ENCODE results near the gene C5. TPM values are rescaled to one million over a fixed set of nuclear protein-coding genes. Genes with fewer than 3 reads are reported as not detected.

C5 gene
- total and polyA plus RNA-seq, 9 of the 15 experiments (the other 6 are each of a cell fraction or from before 2014, with no cell fraction given) = 0.08 to 0.91 (median 0.42) TPM

GRCh38 chr9:120902569-120903535 lies 147.2 kb downstream of the C5 start:
- no peaks in the 10 kb centered on the region for H3K9me1 ChIP-seq (ENCODE audit: control insufficient read depth, insufficient read depth, low read length)
- no peak for TF ChIP-seq FUS (optimal IDR thresholded peaks at IDR 0.05; ENCODE audit: low read depth, low read length)
- no peak for TF ChIP-seq SMARCB1 (IDR thresholded peaks at IDR 0.05; ENCODE audit: insufficient read length, low read depth)
- peak; percentile 9; the same call in 1 of the 2 replicates for TF ChIP-seq THAP12 (CRISPR knock-in tag; IDR thresholded peaks at IDR 0.05)
- CTCF ChIA-PET (ENCODE audit: low intra/inter-chr PET ratio) = no interaction called here
- no peak overlapping the region for H3K27ac ChIP-seq (ENCODE audit: extremely low read depth, low read depth, low read length)
- H3K36me3 ChIP-seq (ENCODE audit: control insufficient read depth, insufficient read depth, low read length) = no peaks in the 10 kb centered on the region
- no peak overlapping the region for H3K4me2 ChIP-seq (ENCODE audit: insufficient read depth, low read length)
- WGBS (ENCODE audit: insufficient coverage, low coverage, missing lambda C conversion rate) = 42% methylated on average over 14 of the region's 14 CpGs
- H3K9ac ChIP-seq (ENCODE audit: insufficient read depth in 1 of 2, low read depth in 2 of 2, low read length in 2 of 2) = no peak overlapping the region; a peak in 1 of 4 replicates
- H3K27me3 ChIP-seq (ENCODE audit: control insufficient read depth in 2 of 2, insufficient read depth in 2 of 2, low read length in 2 of 2) = no peaks in the 10 kb centered on the region
- H4K20me1 ChIP-seq (replicated peaks; ENCODE audit: control insufficient read depth, insufficient read depth, low read length) = no peaks in the 10 kb centered on the region
- DNase-seq (ENCODE audit: extremely low read depth in 1 of 4, low spot score in 3 of 4) (peak in 1 of 4 experiments; percentile 27), ATAC-seq (no peak), FAIRE-seq (no peak)
- BruUV-seq (replicated peaks) = no TSS peak
- intact Hi-C loops (cut with micrococcal nuclease) = no loop called here
- H3K4me3 ChIP-seq = no peak overlapping the region
- POLR2A ChIA-PET = interaction anchor here (0.9 to 22.9 kb wide), 7 partner anchors 9 to 173 kb away, joined by 3 to 464 read pairs (median 4); partner anchors contain the start of gene PHF19
- H3K4me1 ChIP-seq (replicated peaks in 1 of 2; ENCODE audit: control insufficient read depth in 2 of 2, insufficient read depth in 2 of 2, low read length in 2 of 2) = peaks cover 32 to 33% of the 10 kb centered on the region in 2 experiments; a peak in 4 of 5 replicates
- in situ Hi-C loops (cut with MboI) = no loop called here
- no peaks in the 10 kb centered on the region for H3K9me3 ChIP-seq (replicated peaks; ENCODE audit: control insufficient read depth, insufficient read depth, low read depth, low read length)
- H3K79me2 ChIP-seq (ENCODE audit: control insufficient read depth, insufficient read depth, low read length) = no peaks in the 10 kb centered on the region
- H2AFZ ChIP-seq (ENCODE audit: low read depth, low read length) = peak overlapping the region; percentile 10; the same call in 1 of the 2 replicates

Other genes with a start within 250 kb of the C5 start
- gene PSMD5, start 207.4 kb downstream of the C5 start, total RNA-seq (2014; rRNA removed) = 51.0 and 55.3 TPM in 2 replicates
- 76.3 and 83.0 TPM in 2 replicates for gene PSMD5, start 207.4 kb downstream of the C5 start, total RNA-seq (2014; rRNA removed; fragmentation: Illumina TruSeq; extraction: Trizol)
- gene PSMD5, start 207.4 kb downstream of the C5 start, total RNA-seq (2015; rRNA removed; fragmentation: Illumina TruSeq; extraction: Trizol) = 65.1 and 72.5 TPM in 2 replicates
- 136 and 148 TPM in 2 replicates for gene PSMD5, start 207.4 kb downstream of the C5 start, total RNA-seq (2021)
- gene PSMD5, start 207.4 kb downstream of the C5 start, polyA plus RNA-seq (2011; rRNA removed) = 107 and 148 TPM in 2 replicates
- gene PSMD5, start 207.4 kb downstream of the C5 start, polyA plus RNA-seq (2014; fragmentation: Illumina TruSeq; extraction: Trizol) = 90.1 and 114 TPM in 2 replicates
- 10 to 100 TPM; 46.4 to 60.9 TPM for gene PSMD5, start 207.4 kb downstream of the C5 start, polyA plus RNA-seq (2014; fragmentation: Nextera tagmentation; extraction: Ambion mirVana)
- 89.4 and 95.6 TPM in 2 replicates for gene PSMD5, start 207.4 kb downstream of the C5 start, polyA plus RNA-seq (2014; rRNA removed)
- gene PHF19, start 173.1 kb downstream of the C5 start, total RNA-seq (2014; rRNA removed) = 255 and 312 TPM in 2 replicates
- 191 and 211 TPM in 2 replicates for gene PHF19, start 173.1 kb downstream of the C5 start, total RNA-seq (2014; rRNA removed; fragmentation: Illumina TruSeq; extraction: Trizol)
- 240 and 241 TPM in 2 replicates for gene PHF19, start 173.1 kb downstream of the C5 start, total RNA-seq (2015; rRNA removed; fragmentation: Illumina TruSeq; extraction: Trizol)
- 372 and 373 TPM in 2 replicates for gene PHF19, start 173.1 kb downstream of the C5 start, total RNA-seq (2021)
- 403 and 414 TPM in 2 replicates for gene PHF19, start 173.1 kb downstream of the C5 start, polyA plus RNA-seq (2011; rRNA removed)
- 292 and 365 TPM in 2 replicates for gene PHF19, start 173.1 kb downstream of the C5 start, polyA plus RNA-seq (2014; fragmentation: Illumina TruSeq; extraction: Trizol)
- 100 to 1,000 TPM in 1 of 2 experiments, 10 to 100 TPM in 1; 95.8 to 140 TPM for gene PHF19, start 173.1 kb downstream of the C5 start, polyA plus RNA-seq (2014; fragmentation: Nextera tagmentation; extraction: Ambion mirVana)
- gene PHF19, start 173.1 kb downstream of the C5 start, polyA plus RNA-seq (2014; rRNA removed) = 312 TPM in 2 replicates
- gene TRAF1, start 123.5 kb downstream of the C5 start, total RNA-seq (2014; rRNA removed) = not detected in 2 replicates
- 0.04 TPM in 1 of 2 replicates, not detected in the other for gene TRAF1, start 123.5 kb downstream of the C5 start, total RNA-seq (2014; rRNA removed; fragmentation: Illumina TruSeq; extraction: Trizol)
- 0.04 TPM in 1 of 2 replicates, not detected in the other for gene TRAF1, start 123.5 kb downstream of the C5 start, total RNA-seq (2015; rRNA removed; fragmentation: Illumina TruSeq; extraction: Trizol)
- gene TRAF1, start 123.5 kb downstream of the C5 start, total RNA-seq (2021) = 0.38 and 0.47 TPM in 2 replicates
- 0.37 and 1.1 TPM in 2 replicates for gene TRAF1, start 123.5 kb downstream of the C5 start, polyA plus RNA-seq (2011; rRNA removed)
- 0.06 and 0.12 TPM in 2 replicates for gene TRAF1, start 123.5 kb downstream of the C5 start, polyA plus RNA-seq (2014; fragmentation: Illumina TruSeq; extraction: Trizol)
- under 1 TPM in 1 of 2 experiments, not detected in 1; 0.01 TPM for gene TRAF1, start 123.5 kb downstream of the C5 start, polyA plus RNA-seq (2014; fragmentation: Nextera tagmentation; extraction: Ambion mirVana)
- gene TRAF1, start 123.5 kb downstream of the C5 start, polyA plus RNA-seq (2014; rRNA removed) = 0.01 and 0.03 TPM in 2 replicates
- 16.9 and 18.3 TPM in 2 replicates for gene CNTRL, start 24.7 kb upstream of the C5 start, total RNA-seq (2014; rRNA removed)
- gene CNTRL, start 24.7 kb upstream of the C5 start, total RNA-seq (2014; rRNA removed; fragmentation: Illumina TruSeq; extraction: Trizol) = 28.9 and 34.2 TPM in 2 replicates
- gene CNTRL, start 24.7 kb upstream of the C5 start, total RNA-seq (2015; rRNA removed; fragmentation: Illumina TruSeq; extraction: Trizol) = 25.8 and 27.3 TPM in 2 replicates
- 19.0 and 20.5 TPM in 2 replicates for gene CNTRL, start 24.7 kb upstream of the C5 start, total RNA-seq (2021)
- 25.4 and 28.0 TPM in 2 replicates for gene CNTRL, start 24.7 kb upstream of the C5 start, polyA plus RNA-seq (2011; rRNA removed)
- gene CNTRL, start 24.7 kb upstream of the C5 start, polyA plus RNA-seq (2014; fragmentation: Illumina TruSeq; extraction: Trizol) = 22.2 and 24.0 TPM in 2 replicates
- 10 to 100 TPM in 1 of 2 experiments, 1 to 10 TPM in 1; 9.2 to 10.5 TPM for gene CNTRL, start 24.7 kb upstream of the C5 start, polyA plus RNA-seq (2014; fragmentation: Nextera tagmentation; extraction: Ambion mirVana)
- gene CNTRL, start 24.7 kb upstream of the C5 start, polyA plus RNA-seq (2014; rRNA removed) = 16.1 and 19.1 TPM in 2 replicates
- 10.3 and 11.8 TPM in 2 replicates for gene RAB14, start 151.6 kb upstream of the C5 start, total RNA-seq (2014; rRNA removed)
- 25.5 and 26.8 TPM in 2 replicates for gene RAB14, start 151.6 kb upstream of the C5 start, total RNA-seq (2014; rRNA removed; fragmentation: Illumina TruSeq; extraction: Trizol)
- gene RAB14, start 151.6 kb upstream of the C5 start, total RNA-seq (2015; rRNA removed; fragmentation: Illumina TruSeq; extraction: Trizol) = 23.6 and 25.4 TPM in 2 replicates
- 41.8 and 48.4 TPM in 2 replicates for gene RAB14, start 151.6 kb upstream of the C5 start, total RNA-seq (2021)
- gene RAB14, start 151.6 kb upstream of the C5 start, polyA plus RNA-seq (2011; rRNA removed) = 17.6 and 19.8 TPM in 2 replicates
- gene RAB14, start 151.6 kb upstream of the C5 start, polyA plus RNA-seq (2014; fragmentation: Illumina TruSeq; extraction: Trizol) = 32.4 and 35.8 TPM in 2 replicates
- 10 to 100 TPM; 20.2 to 20.9 TPM for gene RAB14, start 151.6 kb upstream of the C5 start, polyA plus RNA-seq (2014; fragmentation: Nextera tagmentation; extraction: Ambion mirVana)
- 15.9 and 16.7 TPM in 2 replicates for gene RAB14, start 151.6 kb upstream of the C5 start, polyA plus RNA-seq (2014; rRNA removed)
- gene GSN, start 217.9 kb upstream of the C5 start, total RNA-seq (2014; rRNA removed) = 8.2 and 10.8 TPM in 2 replicates
- 3.3 and 3.5 TPM in 2 replicates for gene GSN, start 217.9 kb upstream of the C5 start, total RNA-seq (2014; rRNA removed; fragmentation: Illumina TruSeq; extraction: Trizol)
- 12.3 and 12.4 TPM in 2 replicates for gene GSN, start 217.9 kb upstream of the C5 start, total RNA-seq (2015; rRNA removed; fragmentation: Illumina TruSeq; extraction: Trizol)
- gene GSN, start 217.9 kb upstream of the C5 start, total RNA-seq (2021) = 9.0 and 9.6 TPM in 2 replicates
- 16.6 and 24.2 TPM in 2 replicates for gene GSN, start 217.9 kb upstream of the C5 start, polyA plus RNA-seq (2011; rRNA removed)
- gene GSN, start 217.9 kb upstream of the C5 start, polyA plus RNA-seq (2014; fragmentation: Illumina TruSeq; extraction: Trizol) = 5.2 and 7.4 TPM in 2 replicates
- gene GSN, start 217.9 kb upstream of the C5 start, polyA plus RNA-seq (2014; fragmentation: Nextera tagmentation; extraction: Ambion mirVana) = under 1 TPM; 0.39 to 0.41 TPM
- 7.5 and 11.2 TPM in 2 replicates for gene GSN, start 217.9 kb upstream of the C5 start, polyA plus RNA-seq (2014; rRNA removed)